NCI-H1417 (cell line): ENCODE measurements around the gene NKAIN2.
A peak's percentile ranks its signal among the peaks of the same experiment; 100 is the strongest.
"Not testable (repeated sequence)": the region's sequence is repeated elsewhere in the genome, so short reads cannot be mapped to it uniquely, and the experiment has no call there.

Source experiments
- DNase-seq, 3 experiments: peaks; one replicate each; lab custom pipeline; 2025; lab: John Stamatoyannopoulos, UW

The NKAIN2 gene

DNA sequence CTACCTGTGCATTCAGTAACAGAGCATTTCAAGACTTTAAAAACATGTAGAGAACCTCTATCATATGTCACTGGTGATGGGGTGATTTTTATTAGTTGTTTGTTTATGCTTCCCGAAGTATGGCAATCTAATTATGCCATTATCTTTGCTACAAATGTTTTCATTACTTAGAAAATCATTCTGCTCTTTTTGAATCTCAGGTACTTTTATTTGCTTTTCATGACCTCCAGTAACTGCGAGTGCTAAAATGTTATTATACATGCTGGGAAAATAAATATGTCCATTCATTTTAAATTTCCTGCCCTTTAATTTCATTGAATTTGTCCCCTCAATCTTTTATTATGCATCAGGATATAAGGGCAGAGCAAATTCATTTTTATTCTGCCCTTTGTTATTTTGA, 515.7 kb downstream of the NKAIN2 start:
- peak in 2 of 3 experiments; percentile 39 to 90 for DNase-seq

DNA sequence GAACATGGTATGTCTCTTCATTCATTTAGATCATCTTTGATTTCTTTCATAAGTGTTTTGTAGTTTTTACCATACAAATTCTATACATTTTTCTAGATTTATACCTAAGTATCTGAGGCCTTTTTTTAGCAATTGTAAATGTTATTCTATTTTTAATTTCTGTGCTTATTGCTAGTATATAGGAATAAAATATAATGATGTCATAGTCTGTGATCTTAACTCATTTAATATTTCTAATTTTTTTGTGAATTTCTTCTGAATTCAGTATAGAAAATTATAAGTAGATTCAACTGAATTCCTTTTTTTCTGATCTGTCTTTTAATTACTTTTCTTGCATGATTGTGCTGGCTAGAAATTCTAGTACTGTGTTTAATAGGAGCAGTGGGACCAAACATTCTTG, 520.6 kb downstream of the NKAIN2 start:
- DNase-seq: no peak

DNA sequence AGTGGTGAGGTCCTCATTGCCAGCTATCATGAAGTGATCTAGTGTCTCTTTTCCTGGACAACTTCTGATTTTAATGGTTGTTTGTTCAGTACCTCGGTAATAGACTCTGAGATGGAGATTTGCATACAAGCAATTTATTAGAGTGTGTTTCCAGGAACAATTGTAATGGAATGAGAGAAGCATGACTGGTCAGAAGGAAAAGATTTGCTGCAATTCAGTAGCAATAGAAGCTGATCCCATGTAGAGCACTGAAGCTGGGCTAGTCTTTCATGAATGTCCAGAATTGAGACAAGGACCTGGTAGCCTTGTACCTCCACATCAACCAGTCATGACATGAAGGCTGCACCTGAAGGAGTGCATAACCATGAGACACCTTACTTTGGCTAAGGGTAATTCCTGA, 526.5 kb downstream of the NKAIN2 start:
- no peak for DNase-seq

DNA sequence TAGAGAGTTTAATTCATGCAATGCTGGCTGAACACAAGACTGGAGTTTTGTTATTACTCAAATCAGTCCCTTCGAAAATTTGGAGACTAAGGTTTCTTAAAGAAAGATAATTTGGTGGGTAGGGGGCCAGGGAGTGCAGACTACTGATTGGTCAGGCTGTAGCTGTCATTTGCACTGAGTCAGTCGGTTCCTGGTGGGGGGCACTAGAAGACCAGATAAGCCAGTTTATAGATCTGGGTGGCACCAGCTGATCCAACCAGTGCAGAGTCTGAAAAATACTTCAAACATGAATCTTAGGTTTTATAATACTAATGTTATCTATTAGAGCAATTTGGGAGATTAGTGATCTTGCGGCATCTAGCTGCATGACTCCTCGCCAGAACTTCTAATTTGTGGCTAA, 530.7 kb downstream of the NKAIN2 start:
- DNase-seq: no peak

DNA sequence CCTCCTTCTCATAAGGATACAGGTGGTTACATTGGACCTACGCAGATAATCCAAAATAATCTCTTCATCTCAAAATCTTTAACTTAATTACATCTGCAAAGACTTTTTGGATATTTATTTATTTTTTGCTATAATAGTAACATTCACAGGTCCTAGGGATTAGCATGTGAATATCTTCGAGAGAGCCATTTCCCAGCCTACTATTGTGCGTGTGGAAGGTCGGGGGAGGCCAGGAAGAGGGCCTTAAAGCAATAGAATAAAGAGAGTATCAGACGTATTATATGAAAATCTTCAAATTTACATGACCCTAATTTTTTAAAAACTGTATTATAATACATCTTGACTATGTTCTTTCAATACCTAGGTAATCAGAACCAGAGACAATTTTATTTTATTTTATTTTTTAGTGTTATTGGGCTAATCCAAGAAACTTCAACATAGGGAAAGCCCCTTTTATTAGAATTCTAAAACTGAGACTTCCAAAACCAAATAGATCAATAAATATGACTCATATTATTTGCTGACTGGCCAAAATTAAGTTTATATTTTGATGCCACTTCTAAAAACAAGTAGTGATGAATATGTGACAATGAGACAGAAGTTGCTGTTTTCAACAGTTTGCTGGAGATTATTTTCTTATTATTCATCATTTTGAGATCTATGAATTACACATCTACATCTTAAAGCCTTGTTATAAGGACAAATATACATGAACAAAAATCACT, 536.1 kb downstream of the NKAIN2 start:
- no peak for DNase-seq

DNA sequence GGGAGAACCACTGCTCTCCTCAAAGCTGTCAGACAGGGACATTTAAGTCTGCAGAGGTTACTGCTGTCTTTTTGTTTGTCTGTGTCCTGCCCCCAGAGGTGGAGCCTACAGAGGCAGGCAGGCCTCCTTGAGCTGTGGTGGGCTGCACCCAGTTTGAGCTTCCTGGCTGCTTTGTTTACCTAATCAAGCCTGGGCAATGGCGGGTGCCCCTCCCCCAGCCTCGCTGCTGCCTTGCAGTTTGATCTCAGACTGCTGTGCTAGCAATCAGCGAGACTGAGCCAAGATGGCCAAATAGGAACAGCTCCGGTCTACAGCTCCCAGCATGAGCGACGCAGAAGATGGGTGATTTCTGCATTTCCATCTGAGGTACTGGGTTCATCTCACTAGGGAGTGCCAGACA, 544.7 kb downstream of the NKAIN2 start:
- not testable (repeated sequence) for DNase-seq

DNA sequence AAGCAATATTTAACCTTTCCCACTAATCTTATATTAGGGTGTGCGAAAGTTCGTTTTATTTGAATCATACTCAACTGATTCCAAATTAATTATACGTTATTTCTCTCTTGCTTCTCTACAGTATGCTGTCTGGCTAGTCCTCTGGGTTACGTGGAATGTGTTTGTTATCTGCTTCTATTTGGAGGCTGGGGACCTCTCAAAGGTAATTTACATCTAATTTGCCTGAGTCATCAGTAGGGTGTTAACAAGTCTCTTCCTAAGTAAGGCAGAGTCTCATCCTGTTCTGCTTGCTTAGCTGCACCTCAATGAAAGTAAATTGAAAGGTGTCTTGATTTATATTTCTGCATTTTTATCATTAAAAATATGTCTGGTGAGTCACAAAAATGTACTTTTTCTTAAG, 551.5 kb downstream of the NKAIN2 start:
- DNase-seq: no peak

DNA sequence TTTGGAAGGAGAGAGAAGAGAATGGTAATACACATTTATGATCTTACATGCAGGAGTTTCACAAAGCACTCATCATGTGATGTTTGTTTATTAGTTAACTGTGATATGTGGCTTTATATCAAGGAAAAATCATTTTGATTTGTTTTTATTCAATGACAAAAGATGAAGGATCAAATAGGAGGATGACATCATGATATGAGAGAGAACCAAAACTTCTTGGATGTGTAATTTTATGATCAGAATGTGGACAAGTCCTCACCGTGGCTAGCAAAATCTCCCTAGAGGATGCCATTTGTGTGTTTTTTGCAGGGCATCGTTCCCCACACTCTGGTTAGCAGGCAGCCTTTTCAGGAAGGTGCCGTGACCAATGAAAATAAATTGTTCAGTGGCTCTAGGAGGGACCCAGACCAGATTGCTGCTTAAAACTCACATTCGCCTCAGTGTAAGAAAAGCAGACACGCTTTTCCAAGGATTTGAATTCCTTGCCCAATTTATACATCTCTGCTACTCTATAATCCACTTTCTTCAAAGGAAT, 552.7 kb downstream of the NKAIN2 start:
- DNase-seq: no peak

DNA sequence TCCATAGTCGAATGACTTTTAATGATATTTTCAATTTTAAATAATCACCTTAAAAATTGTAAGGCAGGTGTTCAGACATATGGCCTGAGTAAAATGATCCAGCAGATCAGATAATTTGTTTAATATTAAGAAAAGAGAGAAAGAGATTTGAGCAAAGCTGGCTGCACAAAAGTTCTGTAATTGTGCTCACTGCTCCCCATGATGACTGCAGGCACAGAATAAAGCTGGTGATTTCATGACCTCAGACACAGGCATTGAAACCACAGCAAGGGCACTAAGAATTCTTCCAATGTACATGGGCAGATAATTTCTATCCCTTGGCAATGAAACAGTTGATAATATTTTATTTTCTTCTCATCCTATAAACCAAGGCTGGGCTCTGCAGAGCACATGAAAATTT, 553.1 kb downstream of the NKAIN2 start:
- no peak for DNase-seq

DNA sequence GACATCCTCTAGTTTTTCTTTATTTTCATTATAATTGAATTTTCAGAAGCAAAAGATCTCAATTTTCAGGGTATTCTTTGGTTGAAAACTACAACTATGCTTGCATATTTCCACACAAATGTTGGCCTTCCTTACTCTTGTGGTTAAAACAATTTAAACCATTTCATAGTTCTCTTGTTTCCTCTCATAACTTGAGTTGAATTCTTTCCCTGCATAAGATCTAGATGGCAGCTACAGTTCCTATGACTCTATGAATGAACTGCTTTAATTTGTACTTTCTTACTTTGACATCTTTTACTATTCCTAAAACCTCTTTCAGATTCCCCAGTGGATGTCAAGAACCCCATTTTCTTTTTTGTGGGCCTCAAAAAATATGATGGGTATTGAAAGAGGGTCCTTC, 564.5 kb downstream of the NKAIN2 start:
- no peak for DNase-seq

DNA sequence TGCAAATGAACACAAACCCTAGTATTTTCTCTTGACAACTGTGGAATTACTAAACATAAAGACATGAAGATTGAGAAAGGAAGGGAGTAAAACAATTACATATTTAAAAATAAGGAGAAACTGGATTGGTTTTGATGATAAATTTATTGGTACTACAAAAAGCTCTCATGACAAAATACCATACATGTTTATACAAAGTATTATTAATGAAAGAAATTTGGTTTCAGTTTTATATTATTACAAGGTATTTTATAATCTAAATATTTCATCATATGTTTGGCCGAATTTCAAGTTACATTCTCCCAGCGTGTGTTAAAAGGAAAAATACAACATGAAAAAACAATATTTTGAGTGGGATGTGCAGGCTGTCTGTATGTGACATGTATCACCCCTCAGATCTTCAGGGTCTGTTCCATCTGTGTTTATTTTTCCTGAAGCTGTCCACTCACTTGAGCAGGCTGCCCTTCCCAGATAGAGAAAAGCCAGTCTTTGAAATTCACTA, 568.4 kb downstream of the NKAIN2 start:
- no peak for DNase-seq

DNA sequence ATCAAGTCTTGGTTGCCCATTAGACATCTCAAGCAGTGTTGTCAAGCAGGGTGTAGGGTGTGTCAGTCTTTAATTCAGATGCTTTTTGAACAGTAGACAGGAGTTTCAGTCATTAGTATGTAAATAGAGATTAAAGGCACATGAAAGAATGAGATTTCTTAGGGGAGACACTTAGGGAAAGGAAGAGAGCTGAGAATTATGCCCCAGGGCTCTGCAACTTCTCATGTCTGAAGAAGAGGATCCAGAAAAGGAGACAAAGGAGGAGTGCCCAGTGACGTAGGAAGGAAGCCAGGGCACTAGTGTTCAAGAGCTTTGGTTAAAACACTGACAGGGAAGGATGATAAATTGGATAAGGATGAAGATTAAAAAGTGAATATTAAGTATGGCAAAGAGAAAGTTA, 569.7 kb downstream of the NKAIN2 start:
- DNase-seq: no peak

DNA sequence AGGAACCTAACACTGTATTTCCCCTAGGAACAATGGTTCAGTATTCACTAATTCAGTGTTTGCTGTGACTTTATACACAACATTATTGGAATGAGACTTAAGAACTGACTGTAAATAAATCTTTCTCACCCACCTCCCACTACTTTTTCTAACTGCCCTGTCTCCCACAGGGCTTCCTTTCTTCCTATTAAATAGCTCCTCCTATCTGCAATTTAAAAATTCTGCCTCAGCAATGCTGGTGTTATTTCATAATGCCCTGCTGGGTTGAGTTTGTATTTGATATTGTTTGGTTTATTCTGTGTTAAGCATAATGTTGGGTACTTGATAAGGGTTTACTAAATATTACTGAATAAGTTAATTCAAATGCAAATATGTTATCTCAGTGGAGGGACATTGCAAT, 585.5 kb downstream of the NKAIN2 start:
- no peak for DNase-seq

DNA sequence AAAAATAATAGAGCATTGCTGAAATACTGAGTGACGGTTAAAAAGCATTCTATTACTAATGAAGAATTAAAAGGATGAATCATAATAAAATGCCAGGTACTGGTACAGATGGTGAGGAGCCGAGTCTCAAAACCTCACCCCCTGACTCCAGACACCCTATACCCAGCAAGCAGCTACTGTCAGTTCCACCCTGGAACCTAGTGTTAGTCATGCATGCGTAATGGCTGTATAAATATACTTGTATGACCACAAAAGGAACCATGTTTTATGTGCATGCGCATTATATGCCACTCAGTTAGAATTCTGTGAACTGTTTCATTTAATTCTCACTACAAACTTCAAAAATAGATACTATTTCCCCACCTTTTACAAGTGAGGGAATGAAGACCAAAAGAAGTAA, 589.9 kb downstream of the NKAIN2 start:
- no peak for DNase-seq

DNA sequence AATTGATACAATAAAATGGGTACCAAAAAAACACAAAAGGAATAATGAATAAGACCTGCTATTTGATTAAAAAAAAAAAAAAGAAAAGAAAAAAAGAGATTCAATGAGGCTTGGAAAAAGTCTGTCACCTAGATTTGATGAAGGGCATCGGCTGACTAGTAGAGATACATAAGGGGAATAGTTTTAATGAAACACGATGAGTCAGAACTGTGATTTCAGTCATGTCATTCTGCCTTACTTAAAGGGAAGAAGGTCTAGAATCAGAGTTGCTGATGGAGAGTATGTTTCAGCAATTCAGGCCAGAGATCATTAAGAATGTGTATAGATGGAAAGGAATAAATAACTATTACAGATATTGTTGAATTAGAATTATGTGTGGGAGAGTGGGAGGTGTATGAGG, 592.7 kb downstream of the NKAIN2 start:
- DNase-seq: no peak

DNA sequence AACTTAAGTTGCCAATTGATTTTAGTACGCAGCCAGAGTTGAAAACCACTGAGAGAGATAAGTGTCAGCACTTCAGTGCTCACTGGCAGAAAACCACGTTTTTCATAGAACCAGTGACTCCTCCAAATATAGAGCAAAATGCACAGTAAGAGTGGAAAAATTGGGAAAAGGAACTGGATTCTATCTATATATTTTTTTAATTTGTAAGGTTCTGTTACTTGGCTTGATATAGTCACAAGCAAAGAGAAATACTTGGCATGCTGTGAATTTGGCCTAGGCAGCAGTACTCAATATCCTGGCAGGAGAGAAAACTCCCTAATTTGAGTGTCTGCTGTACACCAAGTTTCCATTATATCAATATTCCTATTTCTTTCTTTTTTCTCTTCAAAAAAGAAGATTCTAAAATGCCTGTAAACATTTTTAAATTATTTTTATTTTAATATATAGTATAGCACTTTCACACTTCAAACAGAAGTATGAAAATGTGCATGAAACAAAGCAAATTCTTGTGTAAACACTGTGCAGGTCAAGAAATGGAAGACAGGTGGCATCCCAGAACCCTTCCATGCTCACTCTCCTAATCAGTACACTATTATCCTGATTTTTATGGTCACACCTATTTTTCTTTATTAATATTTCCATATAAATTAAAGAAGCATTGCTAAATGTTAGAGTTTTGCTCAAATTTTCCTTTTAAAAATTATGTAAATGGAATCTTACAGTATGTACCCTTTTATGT, 596.8 kb downstream of the NKAIN2 start:
- peak in 1 of 3 experiments; percentile 44 for DNase-seq

DNA sequence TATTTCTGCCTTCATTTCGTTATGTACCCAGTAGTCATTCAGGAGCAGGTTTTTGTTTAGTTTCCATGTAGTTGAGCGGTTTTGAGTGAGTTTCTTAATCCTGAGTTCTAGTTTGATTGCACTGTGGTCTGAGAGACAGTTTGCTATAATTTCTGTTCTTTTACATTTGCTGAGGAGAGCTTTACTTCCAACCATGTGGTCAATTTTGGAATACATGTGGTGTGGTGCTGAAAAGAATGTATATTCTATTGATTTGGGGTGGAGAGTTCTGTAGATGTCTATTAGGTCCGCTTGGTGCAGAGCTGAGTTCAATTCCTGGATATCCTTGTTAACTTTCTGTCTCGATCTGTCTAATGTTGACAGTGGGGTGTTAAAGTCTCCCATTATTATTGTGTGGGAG, 606.8 kb downstream of the NKAIN2 start:
- DNase-seq: not testable (repeated sequence)

DNA sequence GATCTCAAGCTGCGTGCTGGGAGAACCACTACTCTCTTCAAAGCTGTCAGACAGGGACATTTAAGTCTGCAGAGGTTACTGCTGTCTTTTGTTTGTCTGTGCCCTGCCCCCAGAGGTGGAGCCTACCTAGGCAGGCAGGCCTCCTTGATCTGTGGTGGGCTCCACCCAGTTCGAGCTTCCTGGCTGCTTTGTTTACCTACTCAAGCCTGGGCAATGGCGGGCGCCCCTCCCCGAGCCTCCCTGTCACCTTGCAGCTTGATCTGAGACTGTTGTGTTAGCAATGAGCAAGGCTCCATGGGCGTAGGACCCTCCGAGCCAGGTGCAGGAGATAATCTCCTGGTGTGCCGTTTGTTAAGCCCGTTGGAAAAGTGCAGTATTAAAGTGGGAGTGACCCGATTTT, 609.0 kb downstream of the NKAIN2 start:
- not testable (repeated sequence) for DNase-seq

DNA sequence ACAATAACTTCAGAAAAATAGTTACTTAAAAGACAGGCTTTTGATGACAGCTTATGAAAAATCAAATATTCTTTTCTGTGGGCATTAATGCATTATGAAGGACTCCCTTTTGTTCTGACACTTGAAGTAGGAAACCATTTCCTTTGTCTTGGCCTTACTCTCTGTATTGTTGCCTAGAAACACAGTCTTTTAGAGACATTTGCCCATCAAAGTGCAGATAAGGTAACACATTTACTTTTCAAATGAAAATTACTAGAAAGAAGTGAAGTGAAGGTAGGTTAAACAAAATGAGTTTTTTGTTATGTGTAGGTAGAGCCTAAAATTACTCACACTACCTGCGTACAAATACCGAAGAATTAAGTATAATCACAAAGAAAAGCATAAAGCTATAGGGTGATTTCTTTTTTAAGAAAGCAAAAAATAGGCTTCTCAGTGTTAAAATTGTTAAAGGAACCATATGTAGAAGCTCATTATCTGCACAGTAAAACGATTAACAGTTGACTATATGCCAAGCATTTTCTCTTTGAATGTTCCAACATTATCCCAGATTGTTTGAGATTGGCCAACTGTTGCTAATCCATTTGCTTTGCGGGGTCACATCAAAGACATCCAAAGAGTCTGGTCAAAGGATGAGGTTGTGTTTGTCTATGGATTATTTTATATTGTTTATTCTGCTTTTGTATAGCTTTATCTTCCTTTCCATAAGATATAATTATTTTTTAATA, 616.6 kb downstream of the NKAIN2 start:
- peak in 2 of 3 experiments; percentile 7 to 41 for DNase-seq

DNA sequence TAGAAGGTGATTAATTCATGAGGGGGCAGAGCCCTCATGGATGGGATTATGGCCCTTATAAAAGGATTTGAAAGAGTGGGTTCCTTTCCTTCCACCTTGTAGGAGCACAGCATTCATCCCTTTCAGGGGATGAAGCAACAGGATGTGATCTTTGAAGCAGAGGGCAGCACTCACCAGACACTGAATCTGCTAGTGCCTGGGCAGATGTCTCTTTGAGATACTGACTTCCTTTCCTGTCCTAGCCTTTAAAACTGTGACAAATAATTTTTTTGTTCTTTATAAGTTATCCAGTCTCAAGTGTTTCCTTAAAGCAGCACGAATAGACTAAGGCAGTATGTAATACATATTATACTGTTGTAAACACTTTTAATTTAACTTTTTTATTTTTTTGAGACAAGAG, 620.0 kb downstream of the NKAIN2 start:
- no peak for DNase-seq

DNA sequence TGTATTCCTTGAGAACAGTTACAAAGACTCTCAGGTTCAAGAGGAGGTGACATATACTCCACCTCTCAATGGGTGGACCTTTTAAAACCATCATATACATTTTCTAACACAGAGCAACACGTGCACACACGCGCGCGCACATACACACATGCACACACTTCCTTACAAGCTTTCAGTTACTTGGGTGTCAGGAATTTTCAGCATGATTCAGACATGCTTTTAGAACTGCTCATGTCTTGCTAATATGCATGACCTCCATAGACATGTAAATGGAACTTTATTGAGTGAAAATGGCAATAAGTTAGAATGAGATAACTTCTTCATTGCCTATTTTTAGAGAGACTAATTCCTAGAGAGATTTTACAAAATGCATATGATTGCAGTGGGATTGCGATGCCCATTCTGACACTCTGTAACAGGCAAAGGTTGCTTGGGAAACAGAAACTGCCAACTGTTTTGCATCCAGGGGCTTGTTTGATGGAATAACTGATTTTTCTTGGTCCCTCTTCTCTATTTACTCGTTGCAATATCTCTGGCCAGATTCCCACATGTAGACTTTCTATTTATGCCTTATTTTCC, 627.2 kb downstream of the NKAIN2 start:
- DNase-seq: no peak

DNA sequence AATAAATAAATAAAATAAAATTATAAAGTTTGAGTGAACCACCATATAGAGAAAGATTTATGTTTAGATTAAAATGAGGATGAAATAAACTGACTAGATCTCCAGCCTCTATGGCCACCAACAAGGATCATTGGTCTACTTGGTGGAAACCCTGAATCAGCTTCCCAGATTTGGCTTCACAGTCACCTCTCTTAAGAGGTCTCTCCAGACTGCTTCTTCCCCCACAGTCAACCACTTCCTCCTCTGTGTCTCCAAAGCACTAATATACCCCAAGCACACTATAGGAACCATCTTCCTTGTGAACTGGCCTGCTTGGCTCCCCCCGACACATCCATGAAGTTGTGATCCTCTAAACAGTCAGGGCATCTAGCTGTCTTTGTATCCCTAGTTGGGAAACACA, 629.0 kb downstream of the NKAIN2 start:
- no peak for DNase-seq
